Stimulated activated effector memory CD8-positive, alpha-beta T cell treated with anti-CD3 and anti-CD28 coated beads, Interleukin-12 subunit alpha, Interleukin-12 subunit beta, amount 100 ng/mL, for 72 hours (primary cell): ENCODE results near the gene NYAP1.
A peak's percentile ranks its signal among the peaks of the same experiment; 100 is the strongest.
"Not testable (repeated sequence)": the region's sequence is repeated elsewhere in the genome, so short reads cannot be mapped to it uniquely, and the experiment has no call there.

ENCODE experiments used
- ATAC-seq: fragments of 150-1000 bp; cut with Tn5 transposase; 2 replicates; pipeline ENCODE4 v1.10.0; 2021
- DNase-seq, 2 donors: peaks; one replicate each; pipeline ENCODE4 v3.0.0; 2021 to 2022; ENCODE audit warnings: low spot score in 2 of 2
- H3K27ac Mint-ChIP-seq: one replicate; pipeline ENCODE4 v1.8.0; 2022; ENCODE audit warnings: mild to moderate bottlenecking, mixed read lengths
- H3K36me3 Mint-ChIP-seq: one replicate; pipeline ENCODE4 v1.8.0; 2022; ENCODE audit warnings: mild to moderate bottlenecking, mixed read lengths
- H3K4me1 Mint-ChIP-seq: one replicate; pipeline ENCODE4 v1.8.0; 2022; ENCODE audit warnings: mixed read lengths
- H3K4me3 Mint-ChIP-seq: one replicate; pipeline ENCODE4 v1.8.0; 2022; ENCODE audit warnings: mild to moderate bottlenecking, mixed read lengths
- H3K9me3 Mint-ChIP-seq: one replicate; pipeline ENCODE4 v1.8.0; 2022; ENCODE audit warnings: mixed read lengths

Gene NYAP1

GRCh38 chr7:100538348-100538653 is 54.6 kb downstream of the NYAP1 start:
- ATAC-seq (no peak), DNase-seq (no peak)
- Mint-ChIP-seq H3K4me3 (peak overlapping the region; percentile 96), H3K27ac (peak overlapping the region; percentile 94), H3K9me3 (no peaks in the 10 kb centered on the region), H3K4me1 (peaks cover 36% of the 10 kb centered on the region), H3K36me3 (peaks cover 16% of the 10 kb centered on the region)

- H3K9me3 Mint-ChIP-seq = no peaks in the 10 kb centered on the region
- peak; percentile 94 for ATAC-seq
- H3K27ac Mint-ChIP-seq = peak within 1 kb of the TSS; percentile 94
- peaks cover 16% of the 10 kb centered on the region for H3K36me3 Mint-ChIP-seq
- H3K4me1 Mint-ChIP-seq = peaks cover 41% of the 10 kb centered on the region
- peak within 1 kb of the TSS; percentile 96 for H3K4me3 Mint-ChIP-seq
- peak; percentile 98 to 100 for DNase-seq
These were observed 55.1 kb downstream of the NYAP1 start, which contains the start of gene AGFG2 for GRCh38 chr7:100538654-100539435. Gene AGFG2, plus strand, starts transcription at chr7:100539203. Its CDS starts 144 bp downstream, at chr7:100539347.

GRCh38 chr7:100539436-100540006 is 55.8 kb downstream of the NYAP1 start:
- peak overlapping the region; percentile 96 for H3K4me3 Mint-ChIP-seq
- ATAC-seq (no peak), DNase-seq (no peak)
- H3K36me3 Mint-ChIP-seq = peaks cover 23% of the 10 kb centered on the region
- H3K27ac Mint-ChIP-seq = peak overlapping the region; percentile 94
- H3K9me3 Mint-ChIP-seq = no peaks in the 10 kb centered on the region
- peaks cover 48% of the 10 kb centered on the region for H3K4me1 Mint-ChIP-seq

- Mint-ChIP-seq H3K36me3 (peaks cover 30% of the 10 kb centered on the region), H3K27ac (peak overlapping the region; percentile 94), H3K4me1 (peaks cover 55% of the 10 kb centered on the region), H3K4me3 (peak overlapping the region; percentile 96), H3K9me3 (no peaks in the 10 kb centered on the region)
- no peak for DNase-seq
- no peak for ATAC-seq
These were observed 56.5 kb downstream of the NYAP1 start for GRCh38 chr7:100540073-100540723.

GRCh38 chr7:100541309-100541708 is 57.6 kb downstream of the NYAP1 start:
- ATAC-seq, H3K9me3 Mint-ChIP-seq, DNase-seq: not testable (repeated sequence)
- peak overlapping the region; percentile 96 for H3K4me3 Mint-ChIP-seq
- peaks cover 41% of the 10 kb centered on the region for H3K36me3 Mint-ChIP-seq
- peaks cover 63% of the 10 kb centered on the region for H3K4me1 Mint-ChIP-seq
- peak overlapping the region; percentile 95 for H3K27ac Mint-ChIP-seq

GRCh38 chr7:100543586-100543985 is 59.9 kb downstream of the NYAP1 start:
- peak overlapping the region; percentile 96 for H3K4me3 Mint-ChIP-seq
- peaks cover 80% of the 10 kb centered on the region for H3K4me1 Mint-ChIP-seq
- ATAC-seq (no peak), DNase-seq (no peak)
- peak overlapping the region; percentile 95 for H3K27ac Mint-ChIP-seq
- no peaks in the 10 kb centered on the region for H3K9me3 Mint-ChIP-seq
- peaks cover 55% of the 10 kb centered on the region for H3K36me3 Mint-ChIP-seq

GRCh38 chr7:100544386-100544785 is 60.7 kb downstream of the NYAP1 start:
- Mint-ChIP-seq H3K36me3 (peaks cover 55% of the 10 kb centered on the region), H3K27ac (peak overlapping the region; percentile 95), H3K4me1 (peaks cover 80% of the 10 kb centered on the region), H3K4me3 (peak overlapping the region; percentile 96), H3K9me3 (no peaks in the 10 kb centered on the region)
- ATAC-seq (no peak), DNase-seq (no peak)
